ENCODE data around the gene AK8. TPM values are rescaled to one million over a fixed set of nuclear protein-coding genes. Genes with fewer than 3 reads are reported as not detected.

The AK8 gene
- total RNA-seq, 1 donor from 2014 or later: 0.93 TPM

DNA sequence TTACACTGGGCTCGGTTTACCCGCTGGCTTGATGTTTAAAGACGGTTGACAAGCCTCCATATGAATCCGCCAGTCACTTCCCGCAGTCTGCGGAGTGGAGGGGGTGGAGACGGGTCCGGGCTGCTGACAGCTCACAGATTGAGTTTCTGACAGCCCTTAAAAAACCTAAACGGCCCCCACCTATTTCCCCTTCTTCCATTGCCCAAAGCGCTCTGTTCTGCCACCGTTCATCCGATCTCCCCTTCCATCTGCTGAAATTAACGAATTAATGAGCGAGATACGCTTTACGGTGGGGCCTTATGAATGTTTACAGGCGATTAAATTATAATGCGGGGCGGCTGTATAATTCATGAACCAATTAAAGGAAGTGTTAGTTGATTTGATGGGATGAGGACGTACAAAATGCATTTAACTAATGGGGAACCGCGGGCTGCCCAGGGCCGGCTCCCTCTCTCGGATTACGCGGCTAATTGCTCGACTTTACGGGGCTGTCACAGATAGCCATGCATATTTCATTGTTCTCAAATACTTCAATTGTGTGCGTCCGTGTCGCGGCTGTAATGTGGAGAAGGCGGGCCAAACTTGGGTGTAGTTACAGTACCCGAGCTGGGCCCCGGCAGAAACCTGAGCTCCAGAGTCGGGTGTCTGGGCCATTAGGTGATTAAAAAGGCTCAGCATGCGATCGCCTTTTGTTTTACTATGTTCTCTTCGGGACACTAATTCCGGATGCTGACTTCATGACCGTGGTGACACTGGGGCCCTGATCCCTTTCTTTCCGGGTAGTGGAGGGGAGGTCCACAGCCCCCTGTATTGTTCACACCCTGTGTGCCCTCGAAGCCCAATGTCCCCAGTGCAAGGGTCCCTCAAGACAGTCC is 133.0 kb downstream of the AK8 start:
- Mint-ChIP-seq H3K27ac (no peak overlapping the region), H3K36me3 (ENCODE audit: low read depth) (no peaks in the 10 kb centered on the region), H3K9me3 (no peaks in the 10 kb centered on the region), H3K27me3 (peaks cover 40% of the 10 kb centered on the region), H3K4me3 (no peak overlapping the region), H3K4me1 (no peaks in the 10 kb centered on the region)
- CTCF ChIA-PET: no interaction called here
- TF ChIP-seq, protein P1, sequence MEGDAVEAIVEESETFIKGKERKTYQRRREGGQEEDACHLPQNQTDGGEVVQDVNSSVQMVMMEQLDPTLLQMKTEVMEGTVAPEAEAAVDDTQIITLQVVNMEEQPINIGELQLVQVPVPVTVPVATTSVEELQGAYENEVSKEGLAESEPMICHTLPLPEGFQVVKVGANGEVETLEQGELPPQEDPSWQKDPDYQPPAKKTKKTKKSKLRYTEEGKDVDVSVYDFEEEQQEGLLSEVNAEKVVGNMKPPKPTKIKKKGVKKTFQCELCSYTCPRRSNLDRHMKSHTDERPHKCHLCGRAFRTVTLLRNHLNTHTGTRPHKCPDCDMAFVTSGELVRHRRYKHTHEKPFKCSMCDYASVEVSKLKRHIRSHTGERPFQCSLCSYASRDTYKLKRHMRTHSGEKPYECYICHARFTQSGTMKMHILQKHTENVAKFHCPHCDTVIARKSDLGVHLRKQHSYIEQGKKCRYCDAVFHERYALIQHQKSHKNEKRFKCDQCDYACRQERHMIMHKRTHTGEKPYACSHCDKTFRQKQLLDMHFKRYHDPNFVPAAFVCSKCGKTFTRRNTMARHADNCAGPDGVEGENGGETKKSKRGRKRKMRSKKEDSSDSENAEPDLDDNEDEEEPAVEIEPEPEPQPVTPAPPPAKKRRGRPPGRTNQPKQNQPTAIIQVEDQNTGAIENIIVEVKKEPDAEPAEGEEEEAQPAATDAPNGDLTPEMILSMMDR (IDR thresholded peaks at IDR 0.05): no peak
- no peak for ATAC-seq (ENCODE audit: low read depth)
- intact Hi-C loops (cut with micrococcal nuclease): no loop called here
- POLR2A ChIA-PET: no interaction called here
- no peak for DNase-seq

DNA sequence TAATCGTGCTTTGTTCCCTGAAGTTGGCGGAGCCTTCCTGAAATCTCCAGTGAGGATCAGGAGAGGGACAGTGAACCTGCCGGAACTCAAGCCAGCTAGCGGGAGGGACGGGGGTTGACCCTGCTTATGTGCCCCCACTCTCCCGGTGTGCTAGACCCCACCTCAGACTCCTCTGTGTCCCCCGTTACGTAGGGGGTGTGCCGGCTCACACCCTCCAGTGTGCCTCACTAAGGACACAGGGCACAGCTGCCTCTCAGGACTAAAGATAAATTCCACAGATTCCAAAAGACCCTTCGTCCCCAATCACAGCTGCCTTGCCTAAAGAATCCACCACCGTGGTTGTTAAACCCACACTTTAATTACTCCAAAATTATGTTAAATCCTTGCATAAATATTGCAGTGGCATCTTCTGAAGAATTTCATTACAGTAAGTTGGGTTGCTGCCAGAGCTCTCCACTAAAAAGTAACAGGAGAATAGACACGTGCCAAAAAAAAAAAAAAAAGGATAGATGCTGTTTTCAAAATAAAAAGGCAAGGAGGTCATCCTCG is 134.1 kb downstream of the AK8 start:
- intact Hi-C loops (cut with micrococcal nuclease): no loop called here
- TF ChIP-seq, protein P1 (IDR thresholded peaks at IDR 0.05): no peak
- H3K27me3 Mint-ChIP-seq: peaks cover 40% of the 10 kb centered on the region
- DNase-seq (no peak), ATAC-seq (ENCODE audit: low read depth) (no peak)
- no peaks in the 10 kb centered on the region for H3K9me3 Mint-ChIP-seq
- no peak overlapping the region for H3K4me3 Mint-ChIP-seq
- no peaks in the 10 kb centered on the region for H3K36me3 Mint-ChIP-seq (ENCODE audit: low read depth)
- H3K27ac Mint-ChIP-seq: no peak overlapping the region
- POLR2A ChIA-PET: no interaction called here
- no peaks in the 10 kb centered on the region for H3K4me1 Mint-ChIP-seq
- CTCF ChIA-PET: no interaction called here

DNA sequence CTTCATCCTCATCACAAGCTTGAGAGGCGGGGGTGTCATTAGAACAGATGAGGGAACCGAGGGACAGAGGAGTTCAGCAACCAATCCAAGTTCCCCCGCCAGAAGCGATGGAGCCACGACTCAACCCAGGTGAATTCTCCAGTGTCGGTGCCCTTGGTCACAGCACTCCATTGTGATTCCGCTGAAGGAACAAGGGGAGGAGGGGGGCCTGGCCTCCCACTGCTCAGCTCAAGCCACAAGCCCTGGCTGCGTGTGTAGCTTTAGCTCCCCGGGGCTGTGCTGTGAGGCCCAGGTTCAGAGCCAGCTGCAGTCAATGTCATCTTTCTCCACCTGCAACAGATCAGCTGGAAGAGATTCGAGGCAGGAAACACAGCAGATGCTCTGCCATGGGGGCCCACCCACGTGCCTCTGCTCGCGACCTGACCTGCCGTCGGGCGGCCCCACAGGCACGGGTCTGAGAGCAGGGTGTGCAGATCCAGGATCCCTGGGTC is 135.2 kb downstream of the AK8 start:
- Mint-ChIP-seq H3K4me1 (no peaks in the 10 kb centered on the region), H3K27me3 (peaks cover 38% of the 10 kb centered on the region), H3K4me3 (no peak overlapping the region), H3K36me3 (ENCODE audit: low read depth) (no peaks in the 10 kb centered on the region), H3K9me3 (no peaks in the 10 kb centered on the region), H3K27ac (no peak overlapping the region)
- TF ChIP-seq, protein P1 (IDR thresholded peaks at IDR 0.05): no peak
- DNase-seq (no peak), ATAC-seq (ENCODE audit: low read depth) (no peak)
- CTCF ChIA-PET: no interaction called here
- intact Hi-C loops (cut with micrococcal nuclease): no loop called here
- POLR2A ChIA-PET: no interaction called here

DNA sequence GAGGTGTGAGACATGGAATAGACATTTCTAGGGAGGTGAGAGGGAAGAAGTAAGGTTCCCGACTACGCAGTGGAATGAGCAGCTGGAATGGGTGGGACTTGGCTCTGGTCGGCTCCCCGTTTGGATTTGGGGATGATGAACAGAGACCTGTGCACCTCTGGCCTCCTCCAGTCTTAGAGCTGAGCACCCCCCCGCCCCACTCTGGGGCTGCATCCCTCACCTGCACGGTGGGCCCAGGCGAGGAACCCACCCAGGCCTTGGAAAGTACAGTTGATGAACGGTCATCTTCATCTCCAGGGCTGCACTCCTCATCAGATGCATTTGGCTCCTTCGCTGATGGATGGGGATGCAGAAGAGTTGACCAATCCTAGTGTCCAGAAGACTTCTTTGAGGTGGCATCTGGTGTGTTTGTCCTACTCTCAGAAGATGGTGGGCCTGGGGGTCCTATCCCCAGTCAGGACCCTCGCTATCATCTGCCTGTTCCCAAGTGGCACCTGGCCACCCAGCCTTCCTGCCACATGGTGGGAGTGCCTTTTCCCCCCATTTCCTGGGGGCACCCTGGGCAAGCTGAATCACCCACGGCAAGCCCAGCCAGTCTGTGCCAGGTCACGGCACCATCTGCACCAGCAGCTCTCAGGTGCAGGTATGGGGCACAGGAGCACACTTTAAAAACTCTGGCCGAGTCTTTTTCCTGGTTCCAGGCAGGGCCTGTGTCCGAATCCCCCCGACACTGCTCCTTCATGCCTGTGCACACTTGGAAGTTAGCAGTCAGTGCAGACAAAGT is 137.4 kb downstream of the AK8 start:
- Mint-ChIP-seq H3K4me1 (no peaks in the 10 kb centered on the region), H3K27me3 (peaks cover 27% of the 10 kb centered on the region), H3K9me3 (no peaks in the 10 kb centered on the region), H3K27ac (no peak overlapping the region), H3K36me3 (ENCODE audit: low read depth) (no peaks in the 10 kb centered on the region), H3K4me3 (no peak overlapping the region)
- POLR2A ChIA-PET: no interaction called here
- ATAC-seq (ENCODE audit: low read depth): no peak
- TF ChIP-seq, protein P1 (IDR thresholded peaks at IDR 0.05): no peak
- CTCF ChIA-PET: no interaction called here
- DNase-seq: no peak
- intact Hi-C loops (cut with micrococcal nuclease): no loop called here

Measured in activated B cell treated with CpG ODN at 0.5 μM for 24 hours (primary cell).